H1 (cell line): ENCODE data around the gene IL22RA2. TPM values are rescaled to one million over a fixed set of nuclear protein-coding genes. Genes with fewer than 3 reads are reported as not detected.

Experiments
- CTCF ChIA-PET: fragments of 300-600 bp; sonication (Branson Sonifier 250); formaldehyde crosslinking; loops from one replicate; lab custom pipeline; 2021; ENCODE audit not compliant: partially characterized antibody; lab: Charles Lee
- POLR2A ChIA-PET: fragments of 300-600 bp; sonication (Branson Sonifier 250); formaldehyde crosslinking; loops from one replicate; lab custom pipeline; 2021; ENCODE audit warnings: inconsistent platforms; ENCODE audit not compliant: partially characterized antibody; lab: Charles Lee
- DNase-seq, 2 experiments: peaks; one replicate each; pipeline versions ENCODE4 v3.0.0 to v3.0.0-alpha.2; 2010 to 2022; ENCODE audit warnings: low spot score in 2 of 2, low read depth in 1 of 2, mixed read lengths in 1 of 2
- FAIRE-seq: peaks from 2 replicates; lab custom pipeline; 2011; peaks lifted over from hg19 to GRCh38; lab: Jason Lieb, UNC
- H2AFZ ChIP-seq: 2 replicates; pipeline ENCODE4 v1.8.1; 2012; ENCODE audit warnings: low read length, inconsistent platforms
- H2AK5ac ChIP-seq: 2 replicates; pipeline ENCODE4 v1.6.1; 2013; ENCODE audit warnings: low read depth, low read length
- H2BK120ac ChIP-seq: replicated peaks from 2 replicates; pipeline ENCODE3; 2013; ENCODE audit warnings: low read depth, low read length, inconsistent platforms
- H2BK12ac ChIP-seq: 2 replicates; pipeline ENCODE4 v1.6.1; 2013; ENCODE audit warnings: low read depth, low read length
- H2BK15ac ChIP-seq: 2 replicates; pipeline ENCODE4 v1.6.1; 2013; ENCODE audit warnings: low read length
- H2BK20ac ChIP-seq: 2 replicates; pipeline ENCODE4 v1.6.1; 2013; ENCODE audit warnings: low read length
- H2BK5ac ChIP-seq: 2 replicates; pipeline ENCODE4 v1.6.1; 2013; ENCODE audit warnings: low read depth, low read length
- H3K14ac ChIP-seq: 2 replicates; pipeline ENCODE4 v1.6.1; 2013; ENCODE audit warnings: inconsistent platforms; ENCODE audit not compliant: insufficient read length
- H3K18ac ChIP-seq: 2 replicates; pipeline ENCODE4 v1.6.1; 2013; ENCODE audit warnings: low read length; ENCODE audit errors: extremely low read depth
- H3K23ac ChIP-seq: 2 replicates; pipeline ENCODE4 v1.6.1; 2013; ENCODE audit warnings: inconsistent platforms; ENCODE audit not compliant: insufficient read length
- H3K23me2 ChIP-seq: 2 replicates; pipeline ENCODE4 v1.6.1; 2013; ENCODE audit warnings: low read depth, low read length
- H3K27ac ChIP-seq: 2 replicates; pipeline ENCODE4 v1.6.1; 2011; ENCODE audit warnings: low read depth, low read length, inconsistent platforms
- H3K27me3 ChIP-seq, 4 experiments: replicated peaks in 1 of 4; 1 replicate in 1 of 4; 2 replicates in 3 of 4; pipeline versions ENCODE4 v1.6.1 to v1.8.1; 2011 to 2013; ENCODE audit warnings: low read length in 3 of 4, mild to moderate bottlenecking in 3 of 4, inconsistent platforms in 2 of 4, mixed read lengths in 2 of 4, moderate library complexity in 1 of 4; ENCODE audit not compliant: control insufficient read depth in 3 of 4, insufficient read depth in 3 of 4; ENCODE audit errors: extremely low read depth in 1 of 4
- H3K36me3 ChIP-seq, 4 experiments: 2 replicates each; pipeline versions ENCODE4 v1.6.1 to v1.8.1; 2011 to 2013; ENCODE audit warnings: mild to moderate bottlenecking in 4 of 4, low read length in 3 of 4, moderate library complexity in 2 of 4, control low read depth in 1 of 4, inconsistent platforms in 1 of 4; ENCODE audit not compliant: insufficient read depth in 4 of 4, control insufficient read depth in 2 of 4
- H3K4ac ChIP-seq: replicated peaks from 2 replicates; pipeline ENCODE3; 2013; ENCODE audit warnings: low read length, low read depth, mixed read lengths, inconsistent platforms; ENCODE audit not compliant: insufficient read length
- H3K4me1 ChIP-seq, 4 experiments: replicated peaks in 1 of 4; 1 replicate in 1 of 4; 2 replicates in 3 of 4; pipeline versions ENCODE4 v1.6.1 to v1.8.1; 2011 to 2013; ENCODE audit warnings: low read length in 3 of 4, inconsistent platforms in 2 of 4, mixed read lengths in 1 of 4; ENCODE audit not compliant: insufficient read depth in 4 of 4, control insufficient read depth in 3 of 4
- H3K4me2 ChIP-seq, 2 experiments: 2 replicates each; pipeline versions ENCODE4 v1.6.1 to v1.8.1; 2011 to 2013; ENCODE audit warnings: low read depth in 2 of 2, low read length in 2 of 2, control low read depth in 1 of 2, inconsistent platforms in 1 of 2, mild to moderate bottlenecking in 1 of 2; ENCODE audit not compliant: insufficient read depth in 1 of 2
- H3K4me3 ChIP-seq, 4 experiments: fragments of 200-600, 300-600 bp in 1 of 4; sonication (generic), shearing (Covaris generic), sonication (Bioruptor Twin) in 1 of 4; 2 replicates each; pipeline versions ENCODE4 v1.5.1 to v1.8.1; 2011 to 2016; ENCODE audit warnings: low read length in 4 of 4, low read depth in 3 of 4, control low read depth in 2 of 4, inconsistent platforms in 2 of 4, mild to moderate bottlenecking in 2 of 4, mixed read lengths in 1 of 4, moderate library complexity in 1 of 4; ENCODE audit not compliant: insufficient read depth in 2 of 4; ENCODE audit errors: extremely low read depth in 1 of 4
- H3K56ac ChIP-seq: replicated peaks from 2 replicates; pipeline ENCODE3; 2013; ENCODE audit warnings: low read depth, mild to moderate bottlenecking, mixed read lengths, low read length, inconsistent platforms; ENCODE audit not compliant: insufficient read length
- H3K79me1 ChIP-seq: 2 replicates; pipeline ENCODE4 v1.6.1; 2013; ENCODE audit warnings: low read depth, low read length, control low read depth
- H3K79me2 ChIP-seq, 2 experiments: 2 replicates each; pipeline versions ENCODE4 v1.6.1 to v1.8.1; 2012 to 2013; ENCODE audit warnings: low read length in 2 of 2, mild to moderate bottlenecking in 2 of 2, inconsistent platforms in 1 of 2; ENCODE audit not compliant: insufficient read depth in 2 of 2, control insufficient read depth in 1 of 2
- H3K9ac ChIP-seq, 4 experiments: replicated peaks in 1 of 4; 1 replicate in 1 of 4; 2 replicates in 3 of 4; pipeline versions ENCODE4 v1.6.1 to v1.8.1; 2011 to 2013; ENCODE audit warnings: low read depth in 3 of 4, low read length in 3 of 4, control low read depth in 2 of 4, mild to moderate bottlenecking in 2 of 4, moderate library complexity in 2 of 4, inconsistent platforms in 1 of 4; ENCODE audit errors: extremely low read depth in 1 of 4
- H3K9me3 ChIP-seq, 2 experiments: 2 replicates each; pipeline versions ENCODE4 v1.6.1 to v1.8.1; 2012 to 2013; ENCODE audit warnings: mild to moderate bottlenecking in 2 of 2, moderate library complexity in 2 of 2, control low read depth in 1 of 2, inconsistent platforms in 1 of 2, low read depth in 1 of 2, low read length in 1 of 2, mixed read lengths in 1 of 2; ENCODE audit not compliant: insufficient read depth in 2 of 2
- H4K20me1 ChIP-seq, 2 experiments: replicated peaks in 1 of 2; 2 replicates each; pipeline versions ENCODE3 to v1.8.1; 2011 to 2013; ENCODE audit warnings: inconsistent platforms in 2 of 2, low read length in 2 of 2, mild to moderate bottlenecking in 1 of 2; ENCODE audit not compliant: insufficient read depth in 2 of 2, control insufficient read depth in 1 of 2
- H4K5ac ChIP-seq: 2 replicates; pipeline ENCODE4 v1.6.1; 2013; ENCODE audit warnings: low read length, low read depth, mixed read lengths, inconsistent platforms; ENCODE audit not compliant: insufficient read length
- H4K8ac ChIP-seq: 2 replicates; pipeline ENCODE4 v1.8.0; 2013; ENCODE audit warnings: mild to moderate bottlenecking, moderate library complexity, low read length, inconsistent platforms; ENCODE audit not compliant: insufficient read depth; ENCODE audit errors: extremely low read depth
- H4K91ac ChIP-seq: replicated peaks from 2 replicates; pipeline ENCODE3; 2013; ENCODE audit warnings: low read length, mixed read lengths, inconsistent platforms; ENCODE audit not compliant: insufficient read length
- BCL11A ChIP-seq, 2 experiments: IDR thresholded peaks; one replicate each; pipeline ENCODE4 v1.6.1; 2011; ENCODE audit warnings: low read depth in 2 of 2, low read length in 2 of 2, mild to moderate bottlenecking in 2 of 2
- CBX5 ChIP-seq: fragments of 300-800, 300-1000 bp; sonication (generic); IDR thresholded peaks from 2 replicates; pipeline ENCODE4 v1.7.1; 2016; ENCODE audit warnings: antibody characterized with exemption, low read length, low read depth
- CTCF ChIP-seq, 3 experiments: IDR thresholded peaks; 1 replicate in 2 of 3; 2 replicates in 1 of 3; pipeline versions ENCODE4 v1.5.1 to v1.6.1; 2011; ENCODE audit warnings: low read length in 3 of 3, mild to moderate bottlenecking in 3 of 3, inconsistent platforms in 2 of 3, low read depth in 1 of 3, moderate library complexity in 1 of 3; ENCODE audit not compliant: insufficient read depth in 1 of 3; ENCODE audit errors: control extremely low read depth in 1 of 3
- EGR1 ChIP-seq: IDR thresholded peaks from 2 replicates; pipeline ENCODE4 v1.6.1; 2011; ENCODE audit warnings: low read depth, low read length, borderline replicate concordance
- MAX ChIP-seq: IDR thresholded peaks from 2 replicates; pipeline ENCODE4 v1.6.1; 2012; ENCODE audit warnings: inconsistent platforms
- POLR2A ChIP-seq, 2 experiments: IDR thresholded peaks; 1 replicate in 1 of 2; 2 replicates in 1 of 2; pipeline ENCODE4 v1.6.1; 2011; ENCODE audit warnings: low read depth in 2 of 2, low read length in 2 of 2, mild to moderate bottlenecking in 2 of 2; ENCODE audit errors: control extremely low read depth in 1 of 2
- RAD21 ChIP-seq, 2 experiments: IDR thresholded peaks in 1 of 2; conservative IDR thresholded peaks in 1 of 2; 2 replicates each; pipeline ENCODE4 v1.6.1; 2011; ENCODE audit warnings: low read depth in 2 of 2, low read length in 2 of 2, improper control_type of control experiment in 1 of 2, inconsistent platforms in 1 of 2, mild to moderate bottlenecking in 1 of 2, moderate library complexity in 1 of 2
- USF2 ChIP-seq: IDR thresholded peaks from 2 replicates; pipeline ENCODE4 v1.6.1; 2011; ENCODE audit warnings: low read length, improper control_type of control experiment
- YY1 ChIP-seq: IDR thresholded peaks from 2 replicates; pipeline ENCODE4 v1.6.1; 2011; ENCODE audit warnings: low read depth, mild to moderate bottlenecking, low read length
- WGBS, 2 experiments: shearing (Covaris generic) in 1 of 2; methylation state at CpG; one replicate each; pipeline versions ENCODE4 v1.1.6 to v1.1.7; 2013 to 2015; ENCODE audit warnings: low lambda C conversion rate in 2 of 2, mixed read lengths in 2 of 2, inconsistent platforms in 1 of 2, low coverage in 1 of 2, missing lambda C conversion rate in 1 of 2; ENCODE audit not compliant: insufficient replicate concordance in 2 of 2, insufficient coverage in 1 of 2, insufficient read length in 1 of 2; ENCODE audit errors: extremely low coverage in 1 of 2, missing lambda C conversion rate in 1 of 2; 5-methylcytosine and 5-hydroxymethylcytosine counted together
- polyA plus RNA-seq, 7 experiments: library from polyadenylated mRNA; depleted of rRNA in 3 of 7; stranded (reverse) in 5 of 7; unstranded in 2 of 7; fragments of >200 nt in 5 of 7; fragments of 200-250 nt in 2 of 7; gene quantifications; 1 replicate in 5 of 7; 2 replicates in 1 of 7; 4 replicates in 1 of 7; pipeline versions ENCODE4 v1.2.1 to v1.2.3, GENCODE V29; 2011 to 2013; ENCODE audit warnings: missing spikeins in 2 of 7, mixed read lengths in 2 of 7
- total RNA-seq: library from RNA; stranded (reverse); fragmentation: NEBNext Ultra II Directional; extraction: Animal tissue kit (Norgen Biotek cat#: 25700); gene quantifications from 2 replicates; pipeline ENCODE4 v1.2.1, GENCODE V29; 2021

IL22RA2 gene
- total and polyA plus RNA-seq, 2 of the 8 experiments (the other 6 are each of a cell fraction or from before 2014, with no cell fraction given): not detected

- POLR2A ChIA-PET: no interaction called here
- no peak overlapping the region for H3K27ac ChIP-seq
These were observed 28.6 kb upstream of the IL22RA2 start for GRCh38 chr6:137202078-137202477.

More at GRCh38 chr6:137202078-137202477, 28.6 kb upstream of the IL22RA2 start:
- no peak for TF ChIP-seq EGR1
- no peak for TF ChIP-seq MAX
- no peak for TF ChIP-seq POLR2A (IDR thresholded peaks at IDR 0.05; ENCODE audit: control extremely low read depth in 1 of 2, low read depth in 2 of 2, low read length in 2 of 2)
- TF ChIP-seq BCL11A (IDR thresholded peaks at IDR 0.05; ENCODE audit: low read depth in 2 of 2, low read length in 2 of 2): no peak
- TF ChIP-seq YY1: no peak
- no peak for TF ChIP-seq USF2
- peak; percentile 18 to 32 (median 21); a peak in 2 of 4 replicates for TF ChIP-seq CTCF (IDR thresholded peaks at IDR 0.05; ENCODE audit: control extremely low read depth in 1 of 3, insufficient read depth in 1 of 3, low read depth in 1 of 3, low read length in 3 of 3)
- no peak for TF ChIP-seq CBX5
- TF ChIP-seq RAD21 (IDR thresholded peaks at IDR 0.05 in 1 of 2, conservative IDR thresholded peaks at IDR 0.05 in 1 of 2; ENCODE audit: low read depth in 2 of 2, low read length in 2 of 2): peak; percentile 36 to 42; a peak in 2 of 4 replicates
- TF ChIP-seq, all 59 proteins: peak for 2
- Histone ChIP-seq H2BK15ac (no peak overlapping the region), H3K23me2 (no peaks in the 10 kb centered on the region; the same call in 1 of the 2 replicates), H3K4me2 (no peak overlapping the region), H2BK5ac (no peak overlapping the region), H2BK120ac (no peak overlapping the region), H3K18ac (no peak overlapping the region), H3K23ac (no peak overlapping the region), H3K4ac (no peak overlapping the region), H4K5ac (no peak overlapping the region), H3K4me1 (no peaks in the 10 kb centered on the region), H4K91ac (no peak overlapping the region), H2AFZ (no peak overlapping the region), H3K56ac (no peak overlapping the region), H3K14ac (no peak overlapping the region), H3K36me3 (peaks cover 7 to 76% (median 33%) of the 10 kb centered on the region in 4 experiments; a peak in 6 of 8 replicates), H2AK5ac (no peak overlapping the region), H3K27me3 (no peaks in the 10 kb centered on the region), H3K79me1 (no peaks in the 10 kb centered on the region), H2BK12ac (no peak overlapping the region), H3K9me3 (no peaks in the 10 kb centered on the region), H3K79me2 (no peaks in the 10 kb centered on the region), H4K8ac (no peak overlapping the region), H3K9ac (no peak overlapping the region), H3K4me3 (no peak overlapping the region), H2BK20ac (no peak overlapping the region), H4K20me1 (no peaks in the 10 kb centered on the region)
- no peak for FAIRE-seq
- DNase-seq: no peak
- 94% methylated on average over 6 of the region's 6 CpGs; no CpG with 5 or more reads in 1 of the 2 experiments for WGBS, 2 experiments
- CTCF ChIA-PET: no interaction called here
